PC-9 (cell line): ENCODE measurements around the gene EML1.

Experiments
- CTCF ChIP-seq: fragments of 200-600 bp; sonication (generic); conservative IDR thresholded peaks from 2 replicates; pipeline ENCODE4 v1.6.1; 2017; ENCODE audit warnings: mixed run types, antibody characterized with exemption, mild to moderate bottlenecking, moderate library complexity
- EZH2 ChIP-seq: fragments of 200-600 bp; sonication (generic); IDR thresholded peaks from 2 replicates; pipeline ENCODE4 v1.8.0; 2017; ENCODE audit warnings: antibody characterized with exemption, low read depth

- TF ChIP-seq CTCF = no peak
- no peak for TF ChIP-seq EZH2
Observed at GRCh38 chr14:99875421-99875820, 82.2 kb downstream of the EML1 start.
